Endodermal cell (in vitro differentiated cells): ENCODE measurements around the gene CUX1. TPM values are rescaled to one million over a fixed set of nuclear protein-coding genes. Genes with fewer than 3 reads are reported as not detected.

Experiments used
- DNase-seq: peaks from one replicate; pipeline ENCODE4 v3.0.0-alpha.2; 2017
- H3K27ac ChIP-seq: 2 replicates; pipeline ENCODE4 v1.5.1; 2013; ENCODE audit warnings: mild to moderate bottlenecking, low read depth, low read length, moderate library complexity
- H3K27me3 ChIP-seq: 2 replicates; pipeline ENCODE4 v1.6.1; 2013; ENCODE audit warnings: mild to moderate bottlenecking, low read length, moderate library complexity; ENCODE audit not compliant: insufficient read depth, control insufficient read depth, poor library complexity, severe bottlenecking
- H3K36me3 ChIP-seq: 2 replicates; pipeline ENCODE4 v1.7.0; 2013; ENCODE audit warnings: mild to moderate bottlenecking, low read length, moderate library complexity; ENCODE audit not compliant: control insufficient read depth, insufficient read depth
- H3K4me1 ChIP-seq: one replicate; pipeline ENCODE4 v1.7.0; 2013; ENCODE audit warnings: low read length; ENCODE audit not compliant: control insufficient read depth, insufficient read depth
- H3K4me3 ChIP-seq: 2 replicates; pipeline ENCODE4 v1.5.1; 2013; ENCODE audit warnings: mild to moderate bottlenecking, low read length, moderate library complexity
- H3K9ac ChIP-seq: 2 replicates; pipeline ENCODE4 v1.6.1; 2013; ENCODE audit warnings: mild to moderate bottlenecking, low read length, moderate library complexity; ENCODE audit not compliant: poor library complexity, severe bottlenecking; ENCODE audit errors: extremely low read depth
- H3K9me3 ChIP-seq: 2 replicates; pipeline ENCODE4 v1.6.1; 2013; ENCODE audit warnings: mild to moderate bottlenecking, low read length, moderate library complexity; ENCODE audit not compliant: control insufficient read depth
- H3K27ac Mint-ChIP-seq: 2 replicates; pipeline ENCODE4 v1.8.0; 2020; ENCODE audit warnings: mixed read lengths
- H3K27me3 Mint-ChIP-seq: 2 replicates; pipeline ENCODE4 v1.8.0; 2021; ENCODE audit warnings: mild to moderate bottlenecking, mixed read lengths; ENCODE audit not compliant: insufficient read depth
- H3K36me3 Mint-ChIP-seq: 2 replicates; pipeline ENCODE4 v1.8.0; 2020; ENCODE audit warnings: low read depth, mixed read lengths
- H3K4me1 Mint-ChIP-seq: 2 replicates; pipeline ENCODE4 v1.8.0; 2020; ENCODE audit warnings: mixed read lengths
- H3K4me3 Mint-ChIP-seq: 2 replicates; pipeline ENCODE4 v1.8.0; 2020; ENCODE audit warnings: mild to moderate bottlenecking, moderate library complexity, mixed read lengths
- H3K9me3 Mint-ChIP-seq: 2 replicates; pipeline ENCODE4 v1.8.0; 2020; ENCODE audit warnings: mild to moderate bottlenecking, mixed read lengths
- CTCF ChIP-seq: fragments of 200-600 bp; sonication (generic); conservative IDR thresholded peaks from 2 replicates; pipeline ENCODE4 v1.5.0; 2021; ENCODE audit warnings: antibody characterized with exemption, mild to moderate bottlenecking
- WGBS, 2 experiments: methylation state at CpG; one replicate each; pipeline versions ENCODE4 v1.1.5 to v1.1.7; 2013; ENCODE audit warnings: missing lambda C conversion rate in 2 of 2, mixed read lengths in 1 of 2; ENCODE audit not compliant: insufficient coverage in 1 of 2, insufficient read length in 1 of 2; 5-methylcytosine and 5-hydroxymethylcytosine counted together
- total RNA-seq, 2 donors: library from RNA; stranded (reverse); fragmentation: NEBNext Ultra II Directional in 1 of 2; extraction: Animal tissue kit (Norgen Biotek cat#: 25700) in 1 of 2; gene quantifications; 2 replicates in 1 of 2; 3 replicates in 1 of 2; pipeline ENCODE4 v1.2.1, GENCODE V29; 2021

The CUX1 gene
- total RNA-seq, 2 donors from 2014 or later: 85.1 to 108 TPM

GRCh38 chr7:102262546-102262945 lies 445.1 kb downstream of the CUX1 start:
- Mint-ChIP-seq H3K36me3 (no peaks in the 10 kb centered on the region), H3K27ac (no peak overlapping the region), H3K27me3 (peaks cover 3% of the 10 kb centered on the region), H3K9me3 (no peaks in the 10 kb centered on the region), H3K4me1 (no peaks in the 10 kb centered on the region), H3K4me3 (no peak overlapping the region)
- no peak for TF ChIP-seq CTCF
- no peak for DNase-seq
- no peak overlapping the region for H3K9ac ChIP-seq
- H3K27me3 ChIP-seq: no peaks in the 10 kb centered on the region
- H3K4me1 ChIP-seq: no peaks in the 10 kb centered on the region
- 93 to 94% methylated on average over 10 to 13 of the region's 13 CpGs for WGBS, 2 experiments
- no peaks in the 10 kb centered on the region for H3K9me3 ChIP-seq
- no peak overlapping the region for H3K27ac ChIP-seq
- no peak overlapping the region for H3K4me3 ChIP-seq
- H3K36me3 ChIP-seq: no peaks in the 10 kb centered on the region

GRCh38 chr7:102264367-102264891 lies 447.0 kb downstream of the CUX1 start:
- Histone ChIP-seq H3K9ac (no peak overlapping the region), H3K4me3 (no peak overlapping the region), H3K27ac (no peak overlapping the region), H3K36me3 (no peaks in the 10 kb centered on the region), H3K27me3 (no peaks in the 10 kb centered on the region), H3K4me1 (no peaks in the 10 kb centered on the region), H3K9me3 (no peaks in the 10 kb centered on the region)
- peaks cover 9% of the 10 kb centered on the region for H3K4me1 Mint-ChIP-seq
- peak; percentile 45 for DNase-seq
- H3K27me3 Mint-ChIP-seq: peaks cover 3% of the 10 kb centered on the region
- no peaks in the 10 kb centered on the region for H3K36me3 Mint-ChIP-seq
- no peak overlapping the region for H3K4me3 Mint-ChIP-seq
- no peak for TF ChIP-seq CTCF
- WGBS, 2 experiments: 86 to 91% methylated on average over 10 to 13 of the region's 13 CpGs
- no peaks in the 10 kb centered on the region for H3K9me3 Mint-ChIP-seq
- H3K27ac Mint-ChIP-seq: peak overlapping the region; percentile 76

- Mint-ChIP-seq H3K9me3 (no peaks in the 10 kb centered on the region), H3K4me3 (no peak overlapping the region), H3K4me1 (peaks cover 9% of the 10 kb centered on the region), H3K36me3 (no peaks in the 10 kb centered on the region), H3K27me3 (peaks cover 3% of the 10 kb centered on the region), H3K27ac (peak overlapping the region; percentile 27)
- no peak for TF ChIP-seq CTCF
- no peaks in the 10 kb centered on the region for H3K36me3 ChIP-seq
- no peak overlapping the region for H3K4me3 ChIP-seq
- no peaks in the 10 kb centered on the region for H3K9me3 ChIP-seq
- no peak overlapping the region for H3K27ac ChIP-seq
- DNase-seq: no peak
- no peaks in the 10 kb centered on the region for H3K4me1 ChIP-seq
- H3K27me3 ChIP-seq: no peaks in the 10 kb centered on the region
- 92% methylated on average over 12 to 14 of the region's 14 CpGs for WGBS, 2 experiments
- no peak overlapping the region for H3K9ac ChIP-seq
These were observed 449.1 kb downstream of the CUX1 start for GRCh38 chr7:102266541-102266940.
